SU-DHL-6 (cell line): ENCODE results near the gene MDM2.
A peak's percentile ranks its signal among the peaks of the same experiment; 100 is the strongest.

Source experiments
- H2AFZ ChIP-seq: fragments of 200-600 bp; sonication (generic); 2 replicates; pipeline ENCODE4 v1.6.1; 2014; ENCODE audit warnings: low read depth, mild to moderate bottlenecking, moderate library complexity, mixed read lengths, antibody characterized with exemption, low read length; ENCODE audit not compliant: severe bottlenecking
- H3F3A ChIP-seq: fragments of 200-600 bp; shearing (Covaris generic); 2 replicates; pipeline ENCODE4 v1.6.0; 2016; ENCODE audit warnings: antibody characterized with exemption, mild to moderate bottlenecking; ENCODE audit not compliant: insufficient read depth
- H3K27ac ChIP-seq: fragments of 200-600 bp; sonication (generic); 2 replicates; pipeline ENCODE4 v1.5.1; 2016; ENCODE audit warnings: low read depth, mild to moderate bottlenecking, low read length, moderate library complexity, mixed read lengths
- H3K27me3 ChIP-seq: fragments of 200-600 bp; sonication (generic), shearing (Covaris generic); 2 replicates; pipeline ENCODE4 v1.6.0; 2014; ENCODE audit warnings: mild to moderate bottlenecking, low read length
- H3K36me3 ChIP-seq: fragments of 200-600 bp; sonication (generic); 2 replicates; pipeline ENCODE4 v1.6.1; 2014; ENCODE audit warnings: mild to moderate bottlenecking, low read length, mixed read lengths
- H3K4me2 ChIP-seq: fragments of 300-600, 200-600 bp; shearing (Covaris generic), sonication (generic); 2 replicates; pipeline ENCODE4 v1.6.0; 2014; ENCODE audit warnings: low read length, low read depth, mild to moderate bottlenecking; ENCODE audit not compliant: poor library complexity, severe bottlenecking
- H3K4me3 ChIP-seq: fragments of 200-600 bp; sonication (generic); 2 replicates; pipeline ENCODE4 v1.5.1; 2014; ENCODE audit warnings: antibody characterized with exemption, low read length, mild to moderate bottlenecking, mixed read lengths; ENCODE audit not compliant: insufficient read depth, poor library complexity, severe bottlenecking
- H3K79me2 ChIP-seq: fragments of 200-600 bp; sonication (generic); 2 replicates; pipeline ENCODE4 v1.6.1; 2014; ENCODE audit warnings: mild to moderate bottlenecking, low read length, moderate library complexity; ENCODE audit not compliant: insufficient read depth
- H3K9ac ChIP-seq: fragments of 200-600 bp; sonication (generic); 2 replicates; pipeline ENCODE4 v1.7.0; 2014; ENCODE audit warnings: mild to moderate bottlenecking, low read length
- H3K9me2 ChIP-seq: fragments of 200-600 bp; sonication (generic); replicated peaks from 2 replicates; pipeline ENCODE4 v1.6.1; 2014; ENCODE audit warnings: low read length; ENCODE audit not compliant: insufficient read depth
- H3K9me3 ChIP-seq: fragments of 200-600 bp; sonication (generic); 2 replicates; pipeline ENCODE4 v1.6.1; 2014; ENCODE audit warnings: low read length, mixed read lengths; ENCODE audit not compliant: insufficient read depth
- H4K20me1 ChIP-seq: fragments of 200-600 bp; sonication (generic); 2 replicates; pipeline ENCODE4 v1.6.1; 2014; ENCODE audit warnings: low read depth, mild to moderate bottlenecking, antibody characterized with exemption, low read length, moderate library complexity, mixed read lengths
- CTCF ChIP-seq: fragments of 200-600 bp; sonication (generic); IDR thresholded peaks from one replicate; pipeline ENCODE4 v1.5.1; 2017; ENCODE audit warnings: antibody characterized with exemption, mild to moderate bottlenecking, low read length, moderate library complexity; ENCODE audit not compliant: insufficient read depth, poor library complexity, severe bottlenecking
- EZH2phosphoT487 ChIP-seq: fragments of 200-600 bp; sonication (generic), shearing (Covaris generic); conservative IDR thresholded peaks from 2 replicates; pipeline ENCODE4 v1.6.1; 2018; ENCODE audit warnings: mild to moderate bottlenecking, antibody characterized with exemption, low read length, moderate library complexity, mixed read lengths

MDM2 gene

DNA sequence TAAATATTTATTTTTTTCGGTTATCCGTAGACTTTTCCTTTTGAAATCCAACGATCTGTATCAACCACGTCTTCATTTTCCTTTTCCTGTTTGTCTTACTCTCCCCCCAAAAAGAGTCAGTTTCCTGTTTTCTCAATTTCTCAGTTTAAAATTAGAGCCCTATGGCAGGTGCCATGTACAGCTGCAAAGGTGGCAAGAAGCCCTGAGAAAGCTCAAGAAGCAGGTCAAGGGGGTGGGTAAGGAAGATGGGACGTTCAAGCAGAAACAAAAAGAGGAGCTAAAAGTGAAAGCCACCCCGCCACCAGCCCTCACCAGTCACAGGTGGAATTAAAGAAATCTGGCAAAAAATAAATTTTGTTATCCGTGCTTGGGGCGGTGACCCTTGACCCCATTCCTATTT lies 35.3 kb upstream of the MDM2 start:
- Histone ChIP-seq H3K9ac (peak overlapping the region; percentile 26), H3K9me3 (no peaks in the 10 kb centered on the region), H3K79me2 (no peaks in the 10 kb centered on the region), H3K27me3 (no peaks in the 10 kb centered on the region), H4K20me1 (no peaks in the 10 kb centered on the region), H3K4me3 (peak overlapping the region; percentile 32), H3K9me2 (no peaks in the 10 kb centered on the region), H3K36me3 (no peaks in the 10 kb centered on the region), H3F3A (peaks cover 37% of the 10 kb centered on the region), H3K27ac (peak overlapping the region; percentile 87), H2AFZ (peak overlapping the region; percentile 46), H3K4me2 (peak overlapping the region; percentile 71)
- TF ChIP-seq CTCF (no peak), EZH2phosphoT487 (no peak)

DNA sequence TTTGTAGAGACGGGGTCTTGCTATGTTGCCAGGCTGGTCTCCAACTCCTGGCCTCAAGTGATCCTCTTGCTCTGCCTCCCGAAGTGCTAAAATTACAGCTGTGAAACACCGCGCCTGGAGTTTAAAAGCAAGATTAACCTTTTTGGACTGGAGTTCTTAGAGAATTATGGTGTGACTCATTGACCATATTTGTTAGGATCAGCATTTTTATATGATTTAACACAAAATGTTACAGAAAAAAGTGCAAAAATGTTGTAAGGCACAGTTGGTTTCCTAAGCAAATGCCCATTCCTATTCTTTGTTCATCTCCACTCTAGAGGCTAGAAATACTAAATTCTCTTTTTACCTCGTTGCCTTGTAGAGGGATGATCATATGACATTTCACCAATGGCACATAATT lies 34.4 kb upstream of the MDM2 start:
- no peaks in the 10 kb centered on the region for H3K27me3 ChIP-seq
- H3K36me3 ChIP-seq: no peaks in the 10 kb centered on the region
- peak overlapping the region; percentile 71 for H3K4me2 ChIP-seq
- TF ChIP-seq CTCF (no peak), EZH2phosphoT487 (no peak)
- peak overlapping the region; percentile 46 for H2AFZ ChIP-seq
- peak overlapping the region; percentile 87 for H3K27ac ChIP-seq
- no peak overlapping the region for H3K4me3 ChIP-seq
- H3K79me2 ChIP-seq: no peaks in the 10 kb centered on the region
- peak overlapping the region; percentile 26; the same call in 1 of the 2 replicates for H3K9ac ChIP-seq
- H3K9me3 ChIP-seq: no peaks in the 10 kb centered on the region
- H3K9me2 ChIP-seq: no peaks in the 10 kb centered on the region
- no peaks in the 10 kb centered on the region for H4K20me1 ChIP-seq
- H3F3A ChIP-seq: peaks cover 31% of the 10 kb centered on the region

GRCh38 chr12:68775121-68775630 lies 32.8 kb upstream of the MDM2 start:
- no peak overlapping the region for H2AFZ ChIP-seq
- no peaks in the 10 kb centered on the region for H3K9me3 ChIP-seq
- no peak overlapping the region for H3K4me3 ChIP-seq
- peaks cover 27% of the 10 kb centered on the region for H3F3A ChIP-seq
- H3K27ac ChIP-seq: no peak overlapping the region
- H3K27me3 ChIP-seq: no peaks in the 10 kb centered on the region
- no peaks in the 10 kb centered on the region for H3K9me2 ChIP-seq
- TF ChIP-seq CTCF: no peak
- TF ChIP-seq EZH2phosphoT487: no peak
- no peak overlapping the region for H3K4me2 ChIP-seq
- no peaks in the 10 kb centered on the region for H3K36me3 ChIP-seq
- H4K20me1 ChIP-seq: no peaks in the 10 kb centered on the region
- no peak overlapping the region for H3K9ac ChIP-seq
- H3K79me2 ChIP-seq: no peaks in the 10 kb centered on the region
